PC-9 (cell line): ENCODE measurements around the gene CLDN20. TPM values are rescaled to one million over a fixed set of nuclear protein-coding genes. Genes with fewer than 3 reads are reported as not detected.

Source experiments
- BruUV-seq: library from RNA; stranded (reverse); fragments of 400-500 nt; replicated peaks from 2 replicates; lab custom pipeline; 2021; lab: Mats Ljungman, UMichigan
- CTCF ChIA-PET: fragments of 300-600 bp; sonication (Branson Sonifier 250); formaldehyde crosslinking; loops from one replicate; lab custom pipeline; 2022; ENCODE audit warnings: antibody characterized with exemption; lab: Charles Lee
- POLR2A ChIA-PET: fragments of 300-600 bp; sonication (Branson Sonifier 250); formaldehyde crosslinking; loops from one replicate; lab custom pipeline; 2022; ENCODE audit warnings: antibody characterized with exemption; ENCODE audit not compliant: unreplicated experiment; lab: Charles Lee
- DNase-seq, 2 experiments: peaks; one replicate each; pipeline versions ENCODE4 v3.0.0 to v3.0.0-alpha.2; 2015 to 2022; ENCODE audit warnings: mixed read lengths in 1 of 2
- H2AFZ ChIP-seq: fragments of 200-600 bp; sonication (generic); 2 replicates; pipeline ENCODE4 v1.8.1; 2017; ENCODE audit warnings: antibody characterized with exemption
- H3F3A ChIP-seq: fragments of 200-600 bp; sonication (generic); 2 replicates; pipeline ENCODE4 v1.8.1; 2017; ENCODE audit warnings: antibody characterized with exemption, mild to moderate bottlenecking, low read depth; ENCODE audit not compliant: insufficient read depth
- H3K27ac ChIP-seq: fragments of 200-600 bp; sonication (generic); 2 replicates; pipeline ENCODE4 v1.6.1; 2016; ENCODE audit warnings: mixed run types
- H3K27me3 ChIP-seq: fragments of 200-600 bp; sonication (generic); 2 replicates; pipeline ENCODE4 v1.6.1; 2016; ENCODE audit warnings: low read depth, mixed run types; ENCODE audit not compliant: insufficient read depth
- H3K36me3 ChIP-seq: fragments of 200-600 bp; sonication (generic); 2 replicates; pipeline ENCODE4 v1.6.1; 2016; ENCODE audit warnings: low read depth, mixed run types
- H3K4me1 ChIP-seq: fragments of 200-600 bp; sonication (generic); replicated peaks from 2 replicates; pipeline ENCODE4 v1.6.1; 2016; ENCODE audit warnings: mixed run types; ENCODE audit not compliant: insufficient read depth
- H3K4me2 ChIP-seq: fragments of 200-600 bp; sonication (generic); 2 replicates; pipeline ENCODE4 v1.6.1; 2017; ENCODE audit warnings: mixed run types
- H3K4me3 ChIP-seq: fragments of 200-600 bp; sonication (generic); 2 replicates; pipeline ENCODE4 v1.6.1; 2016; ENCODE audit warnings: mixed run types
- H3K79me2 ChIP-seq: fragments of 200-600 bp; sonication (generic); 2 replicates; pipeline ENCODE4 v1.6.1; 2017; ENCODE audit warnings: low read depth, mixed run types
- H3K9me2 ChIP-seq: fragments of 200-600 bp; sonication (generic); 2 replicates; pipeline ENCODE4 v1.8.1; 2017; ENCODE audit warnings: mild to moderate bottlenecking; ENCODE audit not compliant: insufficient read depth
- H3K9me3 ChIP-seq: fragments of 200-600 bp; sonication (generic); 2 replicates; pipeline ENCODE4 v1.8.1; 2016; ENCODE audit warnings: low read depth; ENCODE audit not compliant: insufficient read depth
- H4K20me1 ChIP-seq: fragments of 200-600 bp; sonication (generic); 2 replicates; pipeline ENCODE4 v1.8.1; 2017; ENCODE audit not compliant: insufficient read depth
- EZH2 ChIP-seq: fragments of 200-600 bp; sonication (generic); IDR thresholded peaks from 2 replicates; pipeline ENCODE4 v1.8.0; 2017; ENCODE audit warnings: antibody characterized with exemption, low read depth
- intact Hi-C: fragments of 100-400 bp; cut with micrococcal nuclease; formaldehyde crosslinking; loops from one replicate; pipeline ENCODE4 v1.10.0; 2022; ENCODE audit not compliant: unreplicated experiment
- total RNA-seq: library from RNA; stranded (reverse); gene quantifications from 2 replicates; pipeline ENCODE4 v1.2.3, GENCODE V29; 2021
- TF ChIP-seq, protein P1 (sequence below): fragments of 200-600 bp; sonication (generic); conservative IDR thresholded peaks from 2 replicates; pipeline ENCODE4 v1.6.1; 2017; ENCODE audit warnings: mixed run types, antibody characterized with exemption, mild to moderate bottlenecking, moderate library complexity

The CLDN20 gene
- total RNA-seq, 1 experiment from 2014 or later: not detected

DNA sequence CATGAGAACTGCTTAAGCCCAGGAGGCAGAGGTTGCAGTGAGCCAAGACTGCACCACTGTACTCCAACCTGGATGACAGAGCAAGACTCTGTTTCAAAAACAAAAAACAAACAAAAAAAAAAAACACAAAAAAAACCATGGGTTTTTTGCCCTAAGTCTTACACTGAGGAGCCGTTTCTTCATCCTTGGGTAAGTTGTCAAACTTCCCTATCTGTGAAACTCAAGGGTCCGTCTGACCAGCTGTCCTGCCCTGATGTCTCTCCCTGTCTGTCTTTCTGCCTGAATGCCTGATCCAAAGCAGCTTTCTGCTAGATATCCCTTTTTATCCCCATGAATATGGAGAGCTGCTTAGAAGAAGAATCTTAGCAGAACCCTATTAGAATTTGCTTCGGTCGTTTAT, 41.3 kb upstream of the CLDN20 start:
- BruUV-seq: no TSS peak
- TF ChIP-seq, protein P1, sequence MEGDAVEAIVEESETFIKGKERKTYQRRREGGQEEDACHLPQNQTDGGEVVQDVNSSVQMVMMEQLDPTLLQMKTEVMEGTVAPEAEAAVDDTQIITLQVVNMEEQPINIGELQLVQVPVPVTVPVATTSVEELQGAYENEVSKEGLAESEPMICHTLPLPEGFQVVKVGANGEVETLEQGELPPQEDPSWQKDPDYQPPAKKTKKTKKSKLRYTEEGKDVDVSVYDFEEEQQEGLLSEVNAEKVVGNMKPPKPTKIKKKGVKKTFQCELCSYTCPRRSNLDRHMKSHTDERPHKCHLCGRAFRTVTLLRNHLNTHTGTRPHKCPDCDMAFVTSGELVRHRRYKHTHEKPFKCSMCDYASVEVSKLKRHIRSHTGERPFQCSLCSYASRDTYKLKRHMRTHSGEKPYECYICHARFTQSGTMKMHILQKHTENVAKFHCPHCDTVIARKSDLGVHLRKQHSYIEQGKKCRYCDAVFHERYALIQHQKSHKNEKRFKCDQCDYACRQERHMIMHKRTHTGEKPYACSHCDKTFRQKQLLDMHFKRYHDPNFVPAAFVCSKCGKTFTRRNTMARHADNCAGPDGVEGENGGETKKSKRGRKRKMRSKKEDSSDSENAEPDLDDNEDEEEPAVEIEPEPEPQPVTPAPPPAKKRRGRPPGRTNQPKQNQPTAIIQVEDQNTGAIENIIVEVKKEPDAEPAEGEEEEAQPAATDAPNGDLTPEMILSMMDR: no peak
- Histone ChIP-seq H3K27ac (no peak overlapping the region), H3K79me2 (no peaks in the 10 kb centered on the region), H3K27me3 (no peaks in the 10 kb centered on the region), H3K9me3 (no peaks in the 10 kb centered on the region), H3K4me3 (no peak overlapping the region), H3K9me2 (no peaks in the 10 kb centered on the region), H3K36me3 (no peaks in the 10 kb centered on the region), H3K4me2 (no peak overlapping the region), H2AFZ (no peak overlapping the region), H3K4me1 (peaks cover 25% of the 10 kb centered on the region), H3F3A (peaks cover 20% of the 10 kb centered on the region), H4K20me1 (no peaks in the 10 kb centered on the region)
- ChIA-PET POLR2A (no interaction called here), CTCF (no interaction called here)
- DNase-seq: no peak
- intact Hi-C loops: no loop called here

DNA sequence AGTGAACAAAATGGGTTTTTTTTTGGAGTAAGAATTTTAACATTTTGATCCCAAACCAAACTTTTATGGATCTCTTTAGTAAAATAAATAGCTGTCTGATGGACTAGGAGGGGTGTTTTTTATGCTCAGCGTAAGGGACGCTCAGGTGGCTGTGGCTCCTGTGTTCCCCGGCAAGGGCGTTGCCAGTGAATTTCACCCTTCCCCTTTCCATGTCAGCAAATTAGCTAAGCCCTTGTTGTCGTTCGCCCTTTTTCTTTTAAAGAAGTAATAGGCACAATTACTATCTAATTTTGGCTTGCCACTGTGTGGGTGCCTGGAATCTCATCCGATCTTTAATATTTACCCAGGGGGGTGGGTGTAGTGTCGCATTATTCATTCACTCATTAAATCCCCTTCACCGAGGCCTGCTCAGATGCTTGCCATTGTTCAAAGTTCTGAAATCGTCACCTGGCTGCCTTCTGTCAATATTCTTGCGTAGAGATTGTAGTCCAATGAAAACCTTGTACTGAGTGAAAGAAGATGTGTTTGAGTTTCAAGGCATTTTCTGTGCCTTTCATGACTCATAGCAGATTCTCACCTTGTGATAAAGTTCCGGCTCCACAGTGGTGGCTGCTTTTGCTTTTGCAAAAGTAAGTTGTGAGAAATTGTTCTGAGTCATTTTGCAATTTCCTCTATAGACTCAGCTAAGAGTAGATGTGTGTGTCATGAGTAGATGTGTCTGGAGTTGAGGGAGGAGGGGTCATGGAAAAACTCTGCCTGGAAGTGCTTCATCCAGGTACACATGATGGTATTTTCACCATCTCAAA, 40.0 kb upstream of the CLDN20 start:
- no TSS peak for BruUV-seq
- H2AFZ ChIP-seq: peak overlapping the region; percentile 59; the same call in 1 of the 2 replicates
- no peaks in the 10 kb centered on the region for H4K20me1 ChIP-seq
- no peaks in the 10 kb centered on the region for H3K27me3 ChIP-seq
- peaks cover 20% of the 10 kb centered on the region for H3F3A ChIP-seq
- H3K79me2 ChIP-seq: no peaks in the 10 kb centered on the region
- peak overlapping the region; percentile 92 for H3K27ac ChIP-seq
- peak overlapping the region; percentile 9; the same call in 1 of the 2 replicates for H3K4me3 ChIP-seq
- H3K36me3 ChIP-seq: no peaks in the 10 kb centered on the region
- ChIA-PET POLR2A (interaction anchor here (0.5 to 0.6 kb wide), 2 partner anchors 38 to 250 kb away, joined by 4 to 5 read pairs; no protein-coding TSS in a partner anchor), CTCF (no interaction called here)
- intact Hi-C loops: loop anchor here (1.0 kb wide), 2 partner anchors 24 to 39 kb away; no protein-coding TSS in a partner anchor
- DNase-seq: peak; percentile 43 to 97
- TF ChIP-seq, protein P1: no peak
- no peak for TF ChIP-seq EZH2
- peak overlapping the region; percentile 63 for H3K4me2 ChIP-seq
- no peaks in the 10 kb centered on the region for H3K9me3 ChIP-seq
- H3K9me2 ChIP-seq: no peaks in the 10 kb centered on the region
- H3K4me1 ChIP-seq: peaks cover 25% of the 10 kb centered on the region

DNA sequence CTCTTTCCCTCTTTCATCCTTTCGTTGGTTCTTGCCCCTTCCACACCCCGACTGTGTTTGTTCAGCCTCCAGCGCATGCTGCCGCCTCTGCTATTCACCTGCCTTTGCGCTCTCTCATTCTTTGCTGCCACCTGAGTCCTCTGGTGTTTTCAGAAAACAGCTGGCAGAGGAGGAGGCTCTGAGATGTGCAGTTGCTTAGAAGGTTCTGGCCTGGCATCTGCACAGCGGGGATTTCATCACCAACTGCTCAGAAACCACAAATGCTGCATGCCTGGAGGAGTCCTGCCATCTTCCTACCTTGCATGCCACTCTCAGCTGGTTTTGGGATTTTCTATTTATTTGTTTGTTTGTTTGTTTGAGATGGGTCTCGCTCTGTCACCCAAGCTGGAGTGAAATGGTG, 39.2 kb upstream of the CLDN20 start:
- no TSS peak for BruUV-seq
- POLR2A ChIA-PET: no interaction called here

More for the DNA sequence above, 39.2 kb upstream of the CLDN20 start:
- Histone ChIP-seq H3K9me3 (no peaks in the 10 kb centered on the region), H2AFZ (no peak overlapping the region), H3K4me3 (no peak overlapping the region), H3K4me2 (0 out of 2 replicates have a peak overlapping the region, but pooled peaks have one; percentile 14), H3K79me2 (no peaks in the 10 kb centered on the region), H3F3A (peaks cover 20% of the 10 kb centered on the region), H3K27me3 (no peaks in the 10 kb centered on the region), H3K9me2 (no peaks in the 10 kb centered on the region), H3K4me1 (peaks cover 25% of the 10 kb centered on the region), H4K20me1 (no peaks in the 10 kb centered on the region), H3K27ac (peak overlapping the region; percentile 92), H3K36me3 (no peaks in the 10 kb centered on the region)
- intact Hi-C loops: loop anchor here (1.0 kb wide), 2 partner anchors 24 to 39 kb away; no protein-coding TSS in a partner anchor
- no peak for TF ChIP-seq EZH2
- TF ChIP-seq, protein P1: no peak
- DNase-seq: no peak
- CTCF ChIA-PET: no interaction called here
